Endodermal cell (in vitro differentiated cells): ENCODE data around the gene FAM200B. TPM values are rescaled to one million over a fixed set of nuclear protein-coding genes. Genes with fewer than 3 reads are reported as not detected.
"Not testable (repeated sequence)": the region's sequence is repeated elsewhere in the genome, so short reads cannot be mapped to it uniquely, and the experiment has no call there.

ENCODE experiments used
- DNase-seq: peaks from one replicate; pipeline ENCODE4 v3.0.0-alpha.2; 2017
- H3K27ac ChIP-seq: 2 replicates; pipeline ENCODE4 v1.5.1; 2013; ENCODE audit warnings: mild to moderate bottlenecking, low read depth, low read length, moderate library complexity
- H3K27me3 ChIP-seq: 2 replicates; pipeline ENCODE4 v1.6.1; 2013; ENCODE audit warnings: mild to moderate bottlenecking, low read length, moderate library complexity; ENCODE audit not compliant: insufficient read depth, control insufficient read depth, poor library complexity, severe bottlenecking
- H3K36me3 ChIP-seq: 2 replicates; pipeline ENCODE4 v1.7.0; 2013; ENCODE audit warnings: mild to moderate bottlenecking, low read length, moderate library complexity; ENCODE audit not compliant: control insufficient read depth, insufficient read depth
- H3K4me1 ChIP-seq: one replicate; pipeline ENCODE4 v1.7.0; 2013; ENCODE audit warnings: low read length; ENCODE audit not compliant: control insufficient read depth, insufficient read depth
- H3K4me3 ChIP-seq: 2 replicates; pipeline ENCODE4 v1.5.1; 2013; ENCODE audit warnings: mild to moderate bottlenecking, low read length, moderate library complexity
- H3K9ac ChIP-seq: 2 replicates; pipeline ENCODE4 v1.6.1; 2013; ENCODE audit warnings: mild to moderate bottlenecking, low read length, moderate library complexity; ENCODE audit not compliant: poor library complexity, severe bottlenecking; ENCODE audit errors: extremely low read depth
- H3K9me3 ChIP-seq: 2 replicates; pipeline ENCODE4 v1.6.1; 2013; ENCODE audit warnings: mild to moderate bottlenecking, low read length, moderate library complexity; ENCODE audit not compliant: control insufficient read depth
- H3K27ac Mint-ChIP-seq: 2 replicates; pipeline ENCODE4 v1.8.0; 2020; ENCODE audit warnings: mixed read lengths
- H3K27me3 Mint-ChIP-seq: 2 replicates; pipeline ENCODE4 v1.8.0; 2021; ENCODE audit warnings: mild to moderate bottlenecking, mixed read lengths; ENCODE audit not compliant: insufficient read depth
- H3K36me3 Mint-ChIP-seq: 2 replicates; pipeline ENCODE4 v1.8.0; 2020; ENCODE audit warnings: low read depth, mixed read lengths
- H3K4me1 Mint-ChIP-seq: 2 replicates; pipeline ENCODE4 v1.8.0; 2020; ENCODE audit warnings: mixed read lengths
- H3K4me3 Mint-ChIP-seq: 2 replicates; pipeline ENCODE4 v1.8.0; 2020; ENCODE audit warnings: mild to moderate bottlenecking, moderate library complexity, mixed read lengths
- H3K9me3 Mint-ChIP-seq: 2 replicates; pipeline ENCODE4 v1.8.0; 2020; ENCODE audit warnings: mild to moderate bottlenecking, mixed read lengths
- CTCF ChIP-seq: fragments of 200-600 bp; sonication (generic); conservative IDR thresholded peaks from 2 replicates; pipeline ENCODE4 v1.5.0; 2021; ENCODE audit warnings: antibody characterized with exemption, mild to moderate bottlenecking
- WGBS, 2 experiments: methylation state at CpG; one replicate each; pipeline versions ENCODE4 v1.1.5 to v1.1.7; 2013; ENCODE audit warnings: missing lambda C conversion rate in 2 of 2, mixed read lengths in 1 of 2; ENCODE audit not compliant: insufficient coverage in 1 of 2, insufficient read length in 1 of 2; 5-methylcytosine and 5-hydroxymethylcytosine counted together
- total RNA-seq, 2 donors: library from RNA; stranded (reverse); fragmentation: NEBNext Ultra II Directional in 1 of 2; extraction: Animal tissue kit (Norgen Biotek cat#: 25700) in 1 of 2; gene quantifications; 2 replicates in 1 of 2; 3 replicates in 1 of 2; pipeline ENCODE4 v1.2.1, GENCODE V29; 2021

FAM200B gene
- total RNA-seq, 2 donors from 2014 or later = 18.1 to 27.8 TPM

GRCh38 chr4:15729910-15730533 lies 48.4 kb downstream of the FAM200B start:
- no peak overlapping the region for H3K27ac ChIP-seq
- peaks cover 2% of the 10 kb centered on the region for H3K9me3 Mint-ChIP-seq
- no peaks in the 10 kb centered on the region for H3K9me3 ChIP-seq
- H3K4me1 ChIP-seq = no peaks in the 10 kb centered on the region
- H3K4me3 ChIP-seq = no peak overlapping the region
- H3K36me3 Mint-ChIP-seq = no peaks in the 10 kb centered on the region
- H3K9ac ChIP-seq = no peak overlapping the region
- no peaks in the 10 kb centered on the region for H3K4me1 Mint-ChIP-seq
- WGBS, 2 experiments = 39 to 40% methylated on average over 2 to 3 of the region's 3 CpGs
- DNase-seq = no peak
- H3K27me3 ChIP-seq = no peaks in the 10 kb centered on the region
- H3K36me3 ChIP-seq = no peaks in the 10 kb centered on the region
- peak; percentile 92 for TF ChIP-seq CTCF
- H3K4me3 Mint-ChIP-seq = no peak overlapping the region
- H3K27ac Mint-ChIP-seq = no peak overlapping the region
- H3K27me3 Mint-ChIP-seq = no peaks in the 10 kb centered on the region

- not testable (repeated sequence) for H3K9ac ChIP-seq, H3K27me3 ChIP-seq, H3K4me1 ChIP-seq, H3K9me3 Mint-ChIP-seq, DNase-seq, H3K36me3 Mint-ChIP-seq, H3K36me3 ChIP-seq, H3K4me3 Mint-ChIP-seq, H3K9me3 ChIP-seq, H3K4me1 Mint-ChIP-seq, H3K27me3 Mint-ChIP-seq, H3K27ac Mint-ChIP-seq, H3K27ac ChIP-seq, H3K4me3 ChIP-seq
- WGBS, 2 experiments = 75 to 76% methylated on average over 4 to 5 of the region's 5 CpGs
Measured at GRCh38 chr4:15733061-15733460, 51.4 kb downstream of the FAM200B start.

GRCh38 chr4:15735536-15735935 lies 53.9 kb downstream of the FAM200B start:
- no peak overlapping the region for H3K4me3 Mint-ChIP-seq
- no peaks in the 10 kb centered on the region for H3K4me1 Mint-ChIP-seq
- Histone ChIP-seq H3K4me3 (no peak overlapping the region), H3K9me3 (no peaks in the 10 kb centered on the region), H3K36me3 (no peaks in the 10 kb centered on the region), H3K27ac (no peak overlapping the region), H3K4me1 (no peaks in the 10 kb centered on the region), H3K27me3 (no peaks in the 10 kb centered on the region), H3K9ac (no peak overlapping the region)
- H3K27me3 Mint-ChIP-seq = peaks cover 2% of the 10 kb centered on the region
- no peak for DNase-seq
- no peak overlapping the region for H3K27ac Mint-ChIP-seq
- no peak for TF ChIP-seq CTCF
- H3K36me3 Mint-ChIP-seq = no peaks in the 10 kb centered on the region
- WGBS, 2 experiments = 78 to 92% methylated on average over 3 to 6 of the region's 6 CpGs
- peaks cover 2% of the 10 kb centered on the region for H3K9me3 Mint-ChIP-seq
